SK-N-SH treated with all-trans-retinoic acid at 6 μM for 48 hours (cell line): ENCODE measurements around the gene SLC38A10.

Experiments used
- ATAC-seq: fragments of 200-7000 bp; cut with Tn5 transposase; 3 replicates; pipeline ENCODE4 v1.9.1; 2020; ENCODE audit warnings: mild to moderate bottlenecking, moderate library complexity
- ARNTL ChIP-seq: fragments of 450-650 bp; formaldehyde crosslinking; IDR thresholded peaks from 2 replicates; pipeline ENCODE4 v1.5.0; 2020; ENCODE audit warnings: low read depth, mild to moderate bottlenecking, moderate library complexity, borderline replicate concordance
- CREB5 ChIP-seq: fragments of 250-450 bp; sonication (Bioruptor Pico); IDR thresholded peaks from 2 replicates; pipeline ENCODE4 v1.5.1; 2020; ENCODE audit warnings: low read depth, mild to moderate bottlenecking, moderate library complexity
- CSDC2 ChIP-seq: fragments of 250-450 bp; sonication (Bioruptor Pico); IDR thresholded peaks from 2 replicates; pipeline ENCODE4 v1.5.0; 2020; ENCODE audit warnings: mild to moderate bottlenecking, moderate library complexity
- CSRNP3 ChIP-seq: fragments of 250-450 bp; sonication (Bioruptor Pico); IDR thresholded peaks from 2 replicates; pipeline ENCODE4 v1.5.1; 2021; ENCODE audit warnings: mild to moderate bottlenecking, moderate library complexity
- GLIS3 ChIP-seq: fragments of 250-450 bp; sonication (Bioruptor Pico); IDR thresholded peaks from 2 replicates; pipeline ENCODE4 v1.5.0; 2020; ENCODE audit warnings: mild to moderate bottlenecking, moderate library complexity
- ISL1 ChIP-seq: fragments of 250-450 bp; sonication (Bioruptor Pico); IDR thresholded peaks from 2 replicates; pipeline ENCODE4 v2.1.2; 2022; ENCODE audit warnings: mild to moderate bottlenecking, moderate library complexity
- OSR1 ChIP-seq: fragments of 250-450 bp; sonication (Bioruptor Pico); IDR thresholded peaks from 2 replicates; pipeline ENCODE4 v1.8.0; 2022; ENCODE audit warnings: moderate library complexity, mild to moderate bottlenecking, inconsistent platforms
- PATZ1 ChIP-seq: fragments of 250-450 bp; sonication (Bioruptor Pico); IDR thresholded peaks from 2 replicates; pipeline ENCODE4 v1.8.0; 2020; ENCODE audit warnings: mild to moderate bottlenecking, moderate library complexity, borderline replicate concordance
- POU6F1 ChIP-seq: fragments of 250-450 bp; sonication (Bioruptor Pico); IDR thresholded peaks from 2 replicates; pipeline ENCODE4 v1.8.0; 2021; ENCODE audit warnings: low read depth, mild to moderate bottlenecking, moderate library complexity, borderline replicate concordance
- PPARA ChIP-seq: fragments of 250-450 bp; sonication (Bioruptor Pico); IDR thresholded peaks from 2 replicates; pipeline ENCODE4 v1.5.0; 2020; ENCODE audit warnings: mild to moderate bottlenecking, borderline replicate concordance
- RARB ChIP-seq: fragments of 250-450 bp; sonication (Bioruptor Pico); IDR thresholded peaks from 2 replicates; pipeline ENCODE4 v1.8.0; 2021; ENCODE audit warnings: mild to moderate bottlenecking, moderate library complexity
- SNAI2 ChIP-seq: fragments of 250-450 bp; sonication (Bioruptor Pico); IDR thresholded peaks from 2 replicates; pipeline ENCODE4 v1.5.0; 2020; ENCODE audit warnings: mild to moderate bottlenecking, moderate library complexity
- TCF4 ChIP-seq: fragments of 250-450 bp; sonication (Bioruptor Pico); IDR thresholded peaks from 2 replicates; pipeline ENCODE4 v1.8.0; 2021; ENCODE audit warnings: mild to moderate bottlenecking, moderate library complexity, borderline replicate concordance
- TOX ChIP-seq: fragments of 250-450 bp; sonication (Bioruptor Pico); IDR thresholded peaks from 2 replicates; pipeline ENCODE4 v1.8.0; 2021; ENCODE audit warnings: mild to moderate bottlenecking, moderate library complexity, borderline replicate concordance
- ZC3H10 ChIP-seq: fragments of 250-450 bp; sonication (Bioruptor Pico); IDR thresholded peaks from 2 replicates; pipeline ENCODE4 v1.5.1; 2021; ENCODE audit warnings: mild to moderate bottlenecking, moderate library complexity
- ZFP3 ChIP-seq: fragments of 250-450 bp; sonication (Bioruptor Pico); IDR thresholded peaks from 2 replicates; pipeline ENCODE4 v1.5.0; 2020; ENCODE audit warnings: mild to moderate bottlenecking, moderate library complexity
- ZFP30 ChIP-seq: fragments of 450-650 bp; formaldehyde crosslinking; IDR thresholded peaks from 2 replicates; pipeline ENCODE4 v1.5.0; 2022; ENCODE audit warnings: mild to moderate bottlenecking, moderate library complexity
- ZNF565 ChIP-seq: fragments of 450-650 bp; formaldehyde crosslinking; conservative IDR thresholded peaks from 2 replicates; pipeline ENCODE4 v1.5.0; 2020; ENCODE audit warnings: low read depth, mild to moderate bottlenecking, moderate library complexity
- ZNF70 ChIP-seq: fragments of 450-650 bp; formaldehyde crosslinking; IDR thresholded peaks from 2 replicates; pipeline ENCODE4 v1.5.0; 2020; ENCODE audit warnings: mild to moderate bottlenecking, moderate library complexity
- ZNF8 ChIP-seq: fragments of 450-650 bp; formaldehyde crosslinking; IDR thresholded peaks from 2 replicates; pipeline ENCODE4 v1.5.0; 2020; ENCODE audit warnings: mild to moderate bottlenecking, moderate library complexity

Gene SLC38A10

GRCh38 chr17:81287152-81287551 lies 8.0 kb downstream of the SLC38A10 start (continued):
- TF ChIP-seq CREB5 (CRISPR knock-in tag) (no peak), ZNF70 (CRISPR knock-in tag) (no peak), POU6F1 (CRISPR knock-in tag) (no peak), ZC3H10 (CRISPR knock-in tag) (no peak), ZFP30 (CRISPR knock-in tag) (no peak), ARNTL (CRISPR knock-in tag) (no peak), ISL1 (CRISPR knock-in tag) (no peak), TOX (CRISPR knock-in tag) (no peak), RARB (no peak)
- TF ChIP-seq, all 23 proteins: peak for 0

GRCh38 chr17:81286491-81287145 lies 8.5 kb downstream of the SLC38A10 start:
- TF ChIP-seq POU6F1 (CRISPR knock-in tag) (no peak), ZNF8 (CRISPR knock-in tag) (no peak), ZNF70 (CRISPR knock-in tag) (no peak)
- no peak for ATAC-seq

- TF ChIP-seq ZFP30 (CRISPR knock-in tag): no peak
- no peak for TF ChIP-seq TOX (CRISPR knock-in tag)
- TF ChIP-seq SNAI2 (CRISPR knock-in tag): no peak
- no peak for TF ChIP-seq ZNF8 (CRISPR knock-in tag)
- TF ChIP-seq CSRNP3 (CRISPR knock-in tag): no peak
- TF ChIP-seq PPARA (CRISPR knock-in tag): no peak
- no peak for TF ChIP-seq ARNTL (CRISPR knock-in tag)
- no peak for TF ChIP-seq TCF4
- TF ChIP-seq ISL1 (CRISPR knock-in tag): no peak
- no peak for TF ChIP-seq CSDC2 (CRISPR knock-in tag)
- no peak for TF ChIP-seq CREB5 (CRISPR knock-in tag)
- TF ChIP-seq OSR1 (CRISPR knock-in tag): no peak
- no peak for TF ChIP-seq PATZ1 (CRISPR knock-in tag)
- TF ChIP-seq ZC3H10 (CRISPR knock-in tag): no peak
- no peak for TF ChIP-seq RARB
- no peak for TF ChIP-seq GLIS3 (CRISPR knock-in tag)
- TF ChIP-seq ZFP3 (CRISPR knock-in tag): no peak
- no peak for TF ChIP-seq ZNF565 (CRISPR knock-in tag)
- ATAC-seq: no peak
Measured at GRCh38 chr17:81285894-81286293, 9.2 kb downstream of the SLC38A10 start.
